HepG2 (cell line): Measurements from ENCODE around the gene THAP3. TPM values are rescaled to one million over a fixed set of nuclear protein-coding genes. Genes with fewer than 3 reads are reported as not detected.
A peak's percentile ranks its signal among the peaks of the same experiment; 100 is the strongest.

Experiments
- ATF1 ChIP-seq: IDR thresholded peaks from 2 replicates; pipeline ENCODE4 v1.6.1; 2016; ENCODE audit warnings: mild to moderate bottlenecking, control low read depth
- CCDC6 ChIP-seq: sonication (generic); formaldehyde crosslinking; IDR thresholded peaks from 2 replicates; pipeline ENCODE4 v1.8.1; 2022; ENCODE audit warnings: mild to moderate bottlenecking, missing genetic modification reagents, moderate library complexity
- CREB3 ChIP-seq: sonication (generic); formaldehyde crosslinking; IDR thresholded peaks from 2 replicates; pipeline ENCODE4 v1.5.0; 2020; ENCODE audit warnings: missing genetic modification reagents
- EED ChIP-seq: sonication (generic); formaldehyde crosslinking; IDR thresholded peaks from 2 replicates; pipeline ENCODE4 v1.5.0; 2020; ENCODE audit warnings: mild to moderate bottlenecking, missing genetic modification reagents
- GABPB1 ChIP-seq: IDR thresholded peaks from 2 replicates; pipeline ENCODE4 v1.6.1; 2016; ENCODE audit warnings: mild to moderate bottlenecking, missing genetic modification reagents, moderate library complexity, missing compliant biosample characterization
- MEIS2 ChIP-seq: sonication (generic); formaldehyde crosslinking; IDR thresholded peaks from 2 replicates; pipeline ENCODE4 v1.9.0; 2021; ENCODE audit warnings: mild to moderate bottlenecking, missing genetic modification reagents
- ONECUT2 ChIP-seq: sonication (generic); formaldehyde crosslinking; IDR thresholded peaks from 2 replicates; pipeline ENCODE4 v1.4.0; 2020; ENCODE audit warnings: missing genetic modification reagents
- PAXIP1 ChIP-seq: sonication (generic); formaldehyde crosslinking; conservative IDR thresholded peaks from 2 replicates; pipeline ENCODE4 v1.4.0; 2020; ENCODE audit warnings: mild to moderate bottlenecking, missing genetic modification reagents, moderate library complexity
- POLR2G ChIP-seq: fragments of 200-400 bp; formaldehyde crosslinking; IDR thresholded peaks from 2 replicates; pipeline ENCODE4 v1.6.1; 2018; ENCODE audit warnings: mild to moderate bottlenecking, low read depth, low read length, moderate library complexity
- PPARG ChIP-seq: conservative IDR thresholded peaks from 2 replicates; pipeline ENCODE4 v1.6.1; 2016; ENCODE audit warnings: missing biosample characterization, missing genetic modification reagents
- PRPF4 ChIP-seq: fragments of 200-400 bp; formaldehyde crosslinking; IDR thresholded peaks from 2 replicates; pipeline ENCODE4 v1.6.1; 2016; ENCODE audit warnings: low read length, low read depth; ENCODE audit not compliant: poor library complexity, severe bottlenecking
- SIX1 ChIP-seq: sonication (generic); formaldehyde crosslinking; IDR thresholded peaks from 2 replicates; pipeline ENCODE4 v1.4.0; 2020; ENCODE audit warnings: missing genetic modification reagents, borderline replicate concordance
- TBX3 ChIP-seq: fragments of 450-650 bp; IDR thresholded peaks from 2 replicates; pipeline ENCODE4 v1.6.1; 2017; ENCODE audit warnings: antibody characterized with exemption, mild to moderate bottlenecking, inconsistent platforms, borderline replicate concordance
- TFDP2 ChIP-seq: sonication (generic); formaldehyde crosslinking; IDR thresholded peaks from 2 replicates; pipeline ENCODE4 v1.4.0; 2020; ENCODE audit warnings: missing genetic modification reagents
- YEATS4 ChIP-seq: sonication (generic); formaldehyde crosslinking; IDR thresholded peaks from 2 replicates; pipeline ENCODE4 v1.4.0; 2020; ENCODE audit warnings: missing genetic modification reagents, borderline replicate concordance
- ZC3H4 ChIP-seq: sonication (generic); formaldehyde crosslinking; IDR thresholded peaks from 2 replicates; pipeline ENCODE4 v1.4.0; 2020; ENCODE audit warnings: missing genetic modification reagents, borderline replicate concordance
- ZNF280B ChIP-seq: sonication (generic); formaldehyde crosslinking; IDR thresholded peaks from 2 replicates; pipeline ENCODE4 v1.5.0; 2020; ENCODE audit warnings: missing genetic modification reagents, mild to moderate bottlenecking, borderline replicate concordance
- ZNF713 ChIP-seq: sonication (generic); formaldehyde crosslinking; IDR thresholded peaks from 2 replicates; pipeline ENCODE4 v1.4.0; 2020; ENCODE audit warnings: mild to moderate bottlenecking, missing genetic modification reagents
- ZNF766 ChIP-seq: sonication (generic); formaldehyde crosslinking; IDR thresholded peaks from 2 replicates; pipeline ENCODE4 v1.5.0; 2020; ENCODE audit warnings: missing genetic modification reagents, borderline replicate concordance
- ZNF879 ChIP-seq: sonication (generic); formaldehyde crosslinking; IDR thresholded peaks from 2 replicates; pipeline ENCODE4 v1.8.1; 2023; ENCODE audit warnings: missing genetic modification reagents
- polyA plus RNA-seq, 8 experiments: library from polyadenylated mRNA; depleted of rRNA in 3 of 8; stranded (reverse) in 7 of 8; unstranded in 1 of 8; fragments of >200 nt; fragmentation: Illumina TruSeq in 4 of 8; extraction: Trizol in 4 of 8; gene quantifications; 2 replicates each; pipeline versions ENCODE4 v1.2.1 to v1.2.3, GENCODE V29; 2011 to 2016; ENCODE audit warnings: low read depth in 4 of 8, missing spikeins in 1 of 8, mixed read lengths in 1 of 8; ENCODE audit not compliant: insufficient read depth in 1 of 8
- total RNA-seq, 5 experiments: library from RNA; depleted of rRNA; stranded (reverse); fragments of >200 nt; fragmentation: Illumina TruSeq; extraction: Trizol; gene quantifications; 2 replicates each; pipeline ENCODE4 v1.2.3, GENCODE V29; 2016; ENCODE audit warnings: low read depth in 1 of 5
- TF ChIP-seq, protein P1 (sequence below): sonication (generic); formaldehyde crosslinking; IDR thresholded peaks from 2 replicates; pipeline ENCODE4 v1.8.1; 2023; ENCODE audit warnings: mild to moderate bottlenecking, inconsistent platforms, moderate library complexity, missing genetic modification reagents, borderline replicate concordance

THAP3 gene
- total and polyA plus RNA-seq, 2 of the 13 experiments (the other 11 are each of a cell fraction or from before 2014, with no cell fraction given), result 10.3 to 14.9 TPM

DNA sequence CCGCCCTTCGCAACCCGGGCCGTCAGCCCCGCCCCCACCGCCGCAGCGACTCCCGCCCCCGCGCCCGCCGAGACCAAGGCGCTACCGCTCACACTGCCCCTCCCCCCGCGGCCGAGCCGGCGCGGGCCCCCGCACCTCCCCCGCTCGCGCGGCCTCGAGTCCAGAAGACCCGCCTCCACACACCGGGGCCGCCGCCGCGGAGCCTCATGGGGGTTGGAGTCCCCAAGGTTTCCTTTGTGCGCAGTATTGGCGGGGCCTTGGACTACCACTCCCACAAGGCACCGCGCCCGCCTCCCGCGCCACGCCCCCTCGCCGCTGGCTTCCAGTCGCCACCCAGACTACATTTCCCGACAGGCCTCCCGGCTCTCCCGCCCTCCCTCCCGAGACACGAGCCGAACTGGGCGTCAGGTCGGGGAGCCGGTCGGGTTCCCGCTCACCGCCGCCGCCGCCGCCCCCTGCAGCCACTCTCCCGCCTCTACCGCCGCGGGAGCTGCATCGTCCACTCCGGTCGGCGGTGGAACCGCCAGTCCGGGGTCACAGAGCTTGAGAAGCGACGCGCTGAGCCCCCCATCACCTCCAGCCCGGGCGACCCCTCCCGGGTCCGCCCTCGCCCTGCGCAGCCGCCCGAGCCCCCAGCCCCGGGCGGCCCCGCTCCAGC lies 11.2 kb upstream of the THAP3 start, which contains the start of gene PHF13 (continued):
- peak; percentile 88 for TF ChIP-seq PRPF4
- peak; percentile 94 for TF ChIP-seq GABPB1 (CRISPR knock-in tag)
- 0 out of 2 replicates have a peak, but pooled peaks have one; percentile 48 for TF ChIP-seq ZNF879 (CRISPR knock-in tag)
- TF ChIP-seq POLR2G, result peak; percentile 55
- TF ChIP-seq TFDP2 (CRISPR knock-in tag), result peak; percentile 87
- no peak for TF ChIP-seq CCDC6
- TF ChIP-seq ONECUT2 (CRISPR knock-in tag), result no peak
- no peak for TF ChIP-seq SIX1 (CRISPR knock-in tag)
- TF ChIP-seq, protein P1, sequence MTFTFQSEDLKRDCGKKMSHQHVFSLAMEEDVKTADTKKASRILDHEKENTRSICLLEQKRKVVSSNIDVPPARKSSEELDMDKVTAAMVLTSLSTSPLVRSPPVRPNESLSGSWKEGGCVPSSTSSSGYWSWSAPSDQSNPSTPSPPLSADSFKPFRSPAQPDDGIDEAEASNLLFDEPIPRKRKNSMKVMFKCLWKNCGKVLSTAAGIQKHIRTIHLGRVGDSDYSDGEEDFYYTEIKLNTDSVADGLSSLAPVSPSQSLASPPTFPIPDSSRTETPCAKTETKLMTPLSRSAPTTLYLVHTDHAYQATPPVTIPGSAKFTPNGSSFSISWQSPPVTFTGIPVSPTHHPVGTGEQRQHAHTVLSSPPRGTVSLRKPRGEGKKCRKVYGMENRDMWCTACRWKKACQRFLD, result no peak
- peak; percentile 48; the same call in 1 of the 2 replicates for TF ChIP-seq PAXIP1 (CRISPR knock-in tag)
- TF ChIP-seq ZNF713 (CRISPR knock-in tag), result no peak
- TF ChIP-seq YEATS4 (CRISPR knock-in tag), result peak; percentile 49; the same call in 1 of the 2 replicates
- no peak for TF ChIP-seq TBX3
- no peak for TF ChIP-seq ZNF280B (CRISPR knock-in tag)
- TF ChIP-seq ATF1 (CRISPR knock-in tag), result no peak
- TF ChIP-seq ZC3H4 (CRISPR knock-in tag), result no peak
- 0 out of 2 replicates have a peak, but pooled peaks have one; percentile 13 for TF ChIP-seq MEIS2 (CRISPR knock-in tag)
- TF ChIP-seq PPARG, result 0 out of 2 replicates have a peak, but pooled peaks have one; percentile 22
- no peak for TF ChIP-seq ZNF766 (CRISPR knock-in tag)
- no peak for TF ChIP-seq EED
- TF ChIP-seq CREB3 (CRISPR knock-in tag), result 0 out of 2 replicates have a peak, but pooled peaks have one; percentile 26
